ENCODE measurements around the gene CHODL.

The CHODL gene

GRCh38 chr21:18274370-18274769, 29.7 kb downstream of the CHODL start:
- no peak for DNase-seq (ENCODE audit: low read depth)
- H3K4me3 ChIP-seq (replicated peaks; ENCODE audit: low read depth, low read length) = no peak overlapping the region
- no peak for TF ChIP-seq CTCF (IDR thresholded peaks at IDR 0.05; ENCODE audit: low read length, missing control alignments)

- no peak for TF ChIP-seq CTCF (IDR thresholded peaks at IDR 0.05; ENCODE audit: low read length, missing control alignments)
- H3K4me3 ChIP-seq (replicated peaks; ENCODE audit: low read depth, low read length) = no peak overlapping the region
- DNase-seq (ENCODE audit: low read depth) = no peak
These were observed 31.1 kb downstream of the CHODL start for GRCh38 chr21:18275781-18276180.

- DNase-seq (ENCODE audit: low read depth) = no peak
- no peak for TF ChIP-seq CTCF (IDR thresholded peaks at IDR 0.05; ENCODE audit: low read length, missing control alignments)
- H3K4me3 ChIP-seq (replicated peaks; ENCODE audit: low read depth, low read length) = no peak overlapping the region
These were observed 40.7 kb downstream of the CHODL start for GRCh38 chr21:18285379-18285778.

GRCh38 chr21:18289876-18290275, 45.2 kb downstream of the CHODL start:
- no peak for TF ChIP-seq CTCF (IDR thresholded peaks at IDR 0.05; ENCODE audit: low read length, missing control alignments)
- no peak overlapping the region for H3K4me3 ChIP-seq (replicated peaks; ENCODE audit: low read depth, low read length)
- no peak for DNase-seq (ENCODE audit: low read depth)

GRCh38 chr21:18294100-18294499, 49.5 kb downstream of the CHODL start:
- no peak for DNase-seq (ENCODE audit: low read depth)
- H3K4me3 ChIP-seq (replicated peaks; ENCODE audit: low read depth, low read length) = no peak overlapping the region

GRCh38 chr21:18298228-18298627, 53.6 kb downstream of the CHODL start:
- no peak overlapping the region for H3K4me3 ChIP-seq (replicated peaks; ENCODE audit: low read depth, low read length)
- DNase-seq (ENCODE audit: low read depth) = no peak
- TF ChIP-seq CTCF (IDR thresholded peaks at IDR 0.05; ENCODE audit: low read length, missing control alignments) = no peak

More at GRCh38 chr21:18294100-18294499, 49.5 kb downstream of the CHODL start:
- TF ChIP-seq CTCF (IDR thresholded peaks at IDR 0.05; ENCODE audit: low read length, missing control alignments) = no peak
